Neuronal stem cell (in vitro differentiated cells): ENCODE results near the gene GLI3.

ENCODE experiments used
- DNase-seq: peaks from one replicate; pipeline ENCODE4 v3.0.0-alpha.2; 2013; ENCODE audit warnings: low spot score
- H2AFZ ChIP-seq: one replicate; pipeline ENCODE4 v1.6.1; 2013; ENCODE audit warnings: mild to moderate bottlenecking, low read length, inconsistent platforms
- H2AK5ac ChIP-seq: 2 replicates; pipeline ENCODE4 v1.6.1; 2013; ENCODE audit warnings: low read depth, mild to moderate bottlenecking, inconsistent platforms, low read length, moderate library complexity, mixed read lengths
- H2BK120ac ChIP-seq: 2 replicates; pipeline ENCODE4 v1.6.1; 2013; ENCODE audit warnings: low read depth, mild to moderate bottlenecking, inconsistent platforms, low read length, moderate library complexity, mixed read lengths
- H2BK12ac ChIP-seq: one replicate; pipeline ENCODE4 v1.6.1; 2013; ENCODE audit warnings: low read length, inconsistent platforms
- H2BK15ac ChIP-seq: 2 replicates; pipeline ENCODE4 v1.6.1; 2013; ENCODE audit warnings: mild to moderate bottlenecking, low read length, inconsistent platforms, mixed read lengths
- H2BK5ac ChIP-seq: one replicate; pipeline ENCODE4 v1.6.1; 2013; ENCODE audit warnings: inconsistent platforms, mild to moderate bottlenecking, low read length, moderate library complexity
- H3K14ac ChIP-seq: one replicate; pipeline ENCODE4 v1.6.1; 2013; ENCODE audit warnings: low read length, inconsistent platforms
- H3K18ac ChIP-seq: 2 replicates; pipeline ENCODE4 v1.6.1; 2013; ENCODE audit warnings: low read length, inconsistent platforms
- H3K23ac ChIP-seq: 2 replicates; pipeline ENCODE4 v1.6.1; 2013; ENCODE audit warnings: low read depth, mild to moderate bottlenecking, mixed read lengths, low read length, inconsistent platforms; ENCODE audit not compliant: poor library complexity
- H3K27ac ChIP-seq: replicated peaks from 3 replicates; pipeline ENCODE4 v1.5.1; 2013; ENCODE audit warnings: low read length, inconsistent platforms
- H3K27me3 ChIP-seq, 3 experiments: 2 replicates each; pipeline ENCODE4 v1.6.1; 2013; ENCODE audit warnings: low read length in 3 of 3, mild to moderate bottlenecking in 2 of 3, inconsistent platforms in 1 of 3, low read depth in 1 of 3, mixed read lengths in 1 of 3, moderate library complexity in 1 of 3; ENCODE audit not compliant: control insufficient read depth in 3 of 3, insufficient read depth in 3 of 3
- H3K36me3 ChIP-seq, 2 donors: replicated peaks in 1 of 2; 2 replicates each; pipeline ENCODE4 v1.6.1; 2013; ENCODE audit warnings: low read length in 2 of 2; ENCODE audit not compliant: control insufficient read depth in 2 of 2, insufficient read depth in 2 of 2
- H3K4ac ChIP-seq: 2 replicates; pipeline ENCODE4 v1.6.1; 2013; ENCODE audit warnings: inconsistent platforms, mild to moderate bottlenecking, low read length, moderate library complexity
- H3K4me1 ChIP-seq, 2 donors: 1 replicate in 1 of 2; 2 replicates in 1 of 2; pipeline ENCODE4 v1.6.1; 2013; ENCODE audit warnings: low read length in 2 of 2, low read depth in 1 of 2; ENCODE audit not compliant: control insufficient read depth in 2 of 2, insufficient read depth in 1 of 2
- H3K4me2 ChIP-seq: one replicate; pipeline ENCODE4 v1.6.1; 2013; ENCODE audit warnings: mild to moderate bottlenecking, low read length, inconsistent platforms; ENCODE audit not compliant: insufficient read depth, poor library complexity, severe bottlenecking
- H3K4me3 ChIP-seq, 2 donors: 2 replicates each; pipeline ENCODE4 v1.5.1; 2013; ENCODE audit warnings: low read length in 2 of 2, mild to moderate bottlenecking in 2 of 2, inconsistent platforms in 1 of 2, moderate library complexity in 1 of 2
- H3K79me1 ChIP-seq: one replicate; pipeline ENCODE4 v1.6.1; 2013; ENCODE audit warnings: low read depth, mild to moderate bottlenecking, inconsistent platforms, low read length, moderate library complexity
- H3K9ac ChIP-seq: one replicate; pipeline ENCODE4 v1.6.1; 2013; ENCODE audit warnings: mild to moderate bottlenecking, low read depth, low read length, inconsistent platforms; ENCODE audit not compliant: poor library complexity
- H3K9me3 ChIP-seq, 2 donors: replicated peaks in 1 of 2; 2 replicates each; pipeline versions ENCODE3 to v1.6.1; 2013; ENCODE audit warnings: low read length in 2 of 2, mild to moderate bottlenecking in 2 of 2, inconsistent platforms in 1 of 2, low read depth in 1 of 2, mixed read lengths in 1 of 2, moderate library complexity in 1 of 2; ENCODE audit not compliant: control insufficient read depth in 2 of 2, insufficient read depth in 1 of 2
- H4K8ac ChIP-seq: one replicate; pipeline ENCODE4 v1.6.1; 2013; ENCODE audit warnings: low read depth, mild to moderate bottlenecking, inconsistent platforms, low read length, moderate library complexity
- H4K91ac ChIP-seq: one replicate; pipeline ENCODE4 v1.6.1; 2013; ENCODE audit warnings: low read length, low read depth, mild to moderate bottlenecking, inconsistent platforms; ENCODE audit not compliant: poor library complexity
- WGBS, 2 donors: extraction: QIAGEN DNeasy Blood & Tissue Kit; methylation state at CpG; one replicate each; pipeline ENCODE4 v1.1.7; 2013; ENCODE audit warnings: missing lambda C conversion rate in 2 of 2, mixed read lengths in 1 of 2; ENCODE audit not compliant: insufficient read length in 2 of 2, insufficient replicate concordance in 1 of 2; ENCODE audit errors: extremely low coverage in 2 of 2; 5-methylcytosine and 5-hydroxymethylcytosine counted together

Gene GLI3

GRCh38 chr7:42237811-42238541 lies 967 bp upstream of the GLI3 start:
- peak overlapping the region; percentile 99 for H2BK5ac ChIP-seq
- peak overlapping the region; percentile 94 for H3K18ac ChIP-seq
- no CpG with 5 or more reads among the region's 66 CpGs for WGBS, 2 donors
- no peak overlapping the region for H3K14ac ChIP-seq
- H4K91ac ChIP-seq = no peak overlapping the region
- H3K27me3 ChIP-seq = no peaks in the 10 kb centered on the region
- no peaks in the 10 kb centered on the region for H3K79me1 ChIP-seq
- DNase-seq = peak; percentile 76
- H3K27ac ChIP-seq = peak overlapping the region; percentile 97
- peak overlapping the region; percentile 87 for H2AFZ ChIP-seq
- H3K9me3 ChIP-seq = no peaks in the 10 kb centered on the region
- peak overlapping the region; percentile 72 for H3K4me2 ChIP-seq
- H3K36me3 ChIP-seq = peaks cover 0 to 7% of the 10 kb centered on the region in 2 donors
- no peak overlapping the region for H2BK15ac ChIP-seq
- H3K4ac ChIP-seq = peak overlapping the region; percentile 42
- no peak overlapping the region for H2BK12ac ChIP-seq
- H3K4me1 ChIP-seq = peaks cover 9 to 26% of the 10 kb centered on the region in 2 donors
- H2BK120ac ChIP-seq = peak overlapping the region; percentile 43
- H3K4me3 ChIP-seq = peak overlapping the region; percentile 85 to 97
- H3K23ac ChIP-seq = no peak overlapping the region
- H3K9ac ChIP-seq = peak overlapping the region; percentile 74
- H4K8ac ChIP-seq = no peak overlapping the region
- H2AK5ac ChIP-seq = no peak overlapping the region

DNA sequence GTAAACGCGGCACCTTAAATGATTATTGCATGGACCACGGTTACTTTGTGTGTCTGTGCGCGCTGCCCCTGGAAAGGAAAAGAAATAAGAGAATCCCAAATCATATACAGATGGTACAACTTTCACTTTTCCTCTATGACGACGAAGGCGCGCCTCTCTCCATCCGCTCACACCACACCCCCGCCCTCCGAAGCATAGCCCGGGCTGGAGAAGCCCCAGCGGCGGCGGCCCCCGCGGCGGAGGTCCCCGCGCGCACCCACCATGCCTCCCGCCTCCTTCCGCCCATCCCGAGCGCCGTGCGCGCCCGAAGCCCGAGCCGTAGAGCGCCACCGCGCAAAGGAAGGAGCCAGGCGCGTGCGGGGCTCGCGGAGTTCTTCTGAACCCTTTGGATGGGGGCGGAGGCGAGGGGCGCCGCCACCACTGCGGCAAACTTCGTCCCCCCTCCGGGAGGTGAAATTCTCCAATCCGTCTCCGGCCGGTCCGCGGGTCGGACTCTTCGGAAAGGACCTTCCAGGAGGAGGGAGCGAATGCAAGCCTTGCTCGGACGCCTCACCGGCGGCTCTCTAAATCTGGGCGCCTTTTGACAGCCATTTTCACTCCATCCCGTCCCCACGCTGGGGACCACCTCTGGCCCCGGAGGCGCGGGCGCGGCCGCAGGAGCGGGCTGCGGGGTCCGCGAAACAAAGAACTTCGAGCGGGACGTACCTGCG lies 588 bp downstream of the GLI3 start:
- peak overlapping the region; percentile 81 for H2AK5ac ChIP-seq
- H2BK5ac ChIP-seq = peak overlapping the region; percentile 99
- no peaks in the 10 kb centered on the region for H3K9me3 ChIP-seq
- no peak overlapping the region for H4K8ac ChIP-seq
- H2BK120ac ChIP-seq = peak overlapping the region; percentile 88
- no CpG with 5 or more reads among the region's 76 CpGs for WGBS, 2 donors
- peak overlapping the region; percentile 23 for H3K23ac ChIP-seq
- H3K9ac ChIP-seq = peak overlapping the region; percentile 92
- peak overlapping the region; percentile 90 for H2BK15ac ChIP-seq
- H3K79me1 ChIP-seq = no peaks in the 10 kb centered on the region
- H3K18ac ChIP-seq = peak overlapping the region; percentile 99
- H3K14ac ChIP-seq = no peak overlapping the region
- no peaks in the 10 kb centered on the region for H3K27me3 ChIP-seq
- peak overlapping the region; percentile 15 for H4K91ac ChIP-seq
- H3K4me2 ChIP-seq = peak overlapping the region; percentile 57
- H3K4me3 ChIP-seq = peak overlapping the region; percentile 85 to 97
- no peak overlapping the region for H2BK12ac ChIP-seq
- peak overlapping the region; percentile 73 for H2AFZ ChIP-seq
- DNase-seq = no peak
- H3K4ac ChIP-seq = peak overlapping the region; percentile 71
- peak overlapping the region; percentile 97 for H3K27ac ChIP-seq
- peaks cover 13 to 42% of the 10 kb centered on the region in 2 donors for H3K4me1 ChIP-seq
- peaks cover 0 to 10% of the 10 kb centered on the region in 2 donors for H3K36me3 ChIP-seq

- Histone ChIP-seq H2BK5ac (peak overlapping the region; percentile 99), H3K9ac (peak overlapping the region; percentile 92), H4K91ac (no peak overlapping the region), H2BK12ac (no peak overlapping the region), H3K4me2 (peak overlapping the region; percentile 57), H3K4me3 (peak overlapping the region; percentile 85 to 97), H3K14ac (no peak overlapping the region), H3K4me1 (peaks cover 15 to 48% of the 10 kb centered on the region in 2 donors), H3K36me3 (peaks cover 0 to 16% of the 10 kb centered on the region in 2 donors), H3K79me1 (no peaks in the 10 kb centered on the region), H3K27me3 (no peaks in the 10 kb centered on the region), H2AK5ac (peak overlapping the region; percentile 81), H3K27ac (peak overlapping the region; percentile 97), H3K4ac (no peak overlapping the region), H2AFZ (peak overlapping the region; percentile 73), H3K23ac (peak overlapping the region; percentile 87), H3K18ac (peak overlapping the region; percentile 94), H4K8ac (no peak overlapping the region), H2BK120ac (peak overlapping the region; percentile 64), H3K9me3 (no peaks in the 10 kb centered on the region), H2BK15ac (peak overlapping the region; percentile 46)
- DNase-seq = no peak
- WGBS, 2 donors = no CpG with 5 or more reads among the region's 15 CpGs
Measured at GRCh38 chr7:42235741-42236161, 1.3 kb downstream of the GLI3 start.

GRCh38 chr7:42234736-42235135 lies 2.3 kb downstream of the GLI3 start:
- Histone ChIP-seq H2BK120ac (no peak overlapping the region), H3K23ac (no peak overlapping the region), H3K4ac (no peak overlapping the region), H2BK12ac (no peak overlapping the region), H3K18ac (no peak overlapping the region), H3K27me3 (no peaks in the 10 kb centered on the region), H3K4me2 (peak overlapping the region; percentile 37), H2AK5ac (no peak overlapping the region), H3K4me3 (peak overlapping the region in 1 of 2 donors; percentile 85), H3K27ac (peak overlapping the region; percentile 73), H3K36me3 (peaks cover 0 to 23% of the 10 kb centered on the region in 2 donors), H3K14ac (no peak overlapping the region), H3K79me1 (peaks cover 2% of the 10 kb centered on the region), H4K91ac (no peak overlapping the region), H3K9me3 (no peaks in the 10 kb centered on the region), H2AFZ (no peak overlapping the region), H2BK5ac (no peak overlapping the region), H3K9ac (no peak overlapping the region), H3K4me1 (peaks cover 17 to 49% of the 10 kb centered on the region in 2 donors), H2BK15ac (no peak overlapping the region), H4K8ac (no peak overlapping the region)
- no CpG with 5 or more reads among the region's 3 CpGs for WGBS, 2 donors
- no peak for DNase-seq
